NCI-H2029 (cell line): ENCODE data around the gene LINGO1.
A peak's percentile ranks its signal among the peaks of the same experiment; 100 is the strongest.

Source experiments
- DNase-seq: peaks from one replicate; lab custom pipeline; 2025; lab: John Stamatoyannopoulos, UW

LINGO1 gene

GRCh38 chr15:77569729-77570125, 63.0 kb downstream of the LINGO1 start:
- DNase-seq, result no peak

DNA sequence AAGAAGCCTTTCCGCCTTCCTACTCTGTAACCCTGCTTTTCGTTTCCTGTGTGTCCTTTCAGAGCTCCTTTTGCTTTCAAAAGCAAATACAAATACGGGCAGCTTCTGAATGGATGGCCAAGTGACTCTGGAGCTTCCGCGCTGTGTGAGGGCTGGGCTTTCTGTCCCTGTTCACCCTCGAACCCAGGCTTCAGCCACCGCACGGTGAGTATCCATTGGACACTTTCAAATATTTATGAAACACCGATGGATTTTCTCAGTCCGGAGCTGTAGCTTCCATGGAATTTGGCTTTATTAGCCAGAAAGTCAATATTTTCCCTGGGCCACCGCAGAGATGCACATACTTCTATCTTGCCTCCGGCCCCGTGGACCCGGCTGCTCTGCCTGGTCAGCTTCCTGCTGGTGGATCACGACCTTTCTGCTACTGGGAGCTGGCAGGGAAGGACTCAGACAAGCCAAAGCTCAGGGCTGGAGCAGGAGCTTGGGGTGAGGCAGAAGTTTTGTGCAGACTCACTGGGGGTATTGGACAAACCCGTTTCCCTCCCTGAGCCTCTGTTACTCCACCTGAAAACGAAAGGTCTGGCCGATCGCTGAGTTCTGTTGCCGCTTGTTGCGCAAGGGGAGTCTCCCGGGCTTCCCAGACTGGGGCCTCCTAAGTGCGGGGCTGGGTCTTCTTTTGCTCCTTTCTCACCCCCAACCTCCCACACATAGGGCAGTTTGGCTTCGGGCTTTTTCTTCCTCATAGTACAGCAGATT, 63.6 kb downstream of the LINGO1 start:
- DNase-seq, result peak; percentile 13

GRCh38 chr15:77568014-77568972, 64.4 kb downstream of the LINGO1 start:
- DNase-seq, result peak; percentile 13

- DNase-seq, result no peak
Measured at GRCh38 chr15:77567202-77567601, 65.5 kb downstream of the LINGO1 start.

DNA sequence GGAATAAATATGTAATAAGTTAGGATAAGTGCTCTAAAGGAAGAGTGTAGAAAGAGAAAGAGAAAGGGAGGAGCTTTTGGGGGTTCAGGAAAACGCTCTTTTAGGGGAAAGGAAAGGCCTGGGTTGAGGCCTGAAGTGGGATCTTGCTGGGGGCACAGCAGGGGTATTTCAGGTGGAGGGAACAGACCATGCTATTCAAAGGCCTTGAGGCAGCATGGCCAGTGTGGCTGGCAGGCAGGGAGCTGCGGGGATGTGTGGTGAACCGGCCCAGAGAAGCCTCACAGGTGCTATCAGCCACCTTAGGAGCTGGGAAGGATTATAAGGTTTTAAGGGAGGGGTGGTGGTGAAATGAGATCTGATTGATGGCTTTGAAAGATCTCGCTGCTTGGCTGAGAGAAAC, 66.6 kb downstream of the LINGO1 start:
- no peak for DNase-seq

DNA sequence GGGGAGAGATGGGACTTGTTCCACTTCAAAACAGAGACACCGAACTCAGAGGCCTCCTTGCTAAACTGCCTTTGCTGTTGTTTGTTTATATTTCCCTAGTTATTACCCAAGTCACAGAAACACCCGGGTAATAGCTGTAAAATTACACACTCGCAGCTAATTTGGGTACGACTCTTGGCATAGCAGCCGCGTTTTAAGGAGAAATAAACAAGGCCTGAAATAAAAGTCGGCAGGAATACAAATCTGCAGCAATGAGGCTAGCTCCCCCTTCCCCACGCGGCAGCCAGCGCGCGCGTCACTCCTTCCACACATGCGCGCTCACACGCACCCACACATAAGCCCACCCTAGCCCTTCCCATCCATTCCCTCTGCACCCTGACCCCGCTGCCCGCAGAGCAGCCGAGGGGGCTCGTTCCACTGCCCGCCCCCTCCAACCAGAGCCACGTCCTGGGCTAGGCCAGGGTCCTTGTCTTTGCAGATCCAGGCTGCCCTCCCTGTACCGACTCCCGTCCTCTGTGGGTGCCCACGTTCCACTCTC, 67.3 kb downstream of the LINGO1 start:
- DNase-seq, result no peak

DNA sequence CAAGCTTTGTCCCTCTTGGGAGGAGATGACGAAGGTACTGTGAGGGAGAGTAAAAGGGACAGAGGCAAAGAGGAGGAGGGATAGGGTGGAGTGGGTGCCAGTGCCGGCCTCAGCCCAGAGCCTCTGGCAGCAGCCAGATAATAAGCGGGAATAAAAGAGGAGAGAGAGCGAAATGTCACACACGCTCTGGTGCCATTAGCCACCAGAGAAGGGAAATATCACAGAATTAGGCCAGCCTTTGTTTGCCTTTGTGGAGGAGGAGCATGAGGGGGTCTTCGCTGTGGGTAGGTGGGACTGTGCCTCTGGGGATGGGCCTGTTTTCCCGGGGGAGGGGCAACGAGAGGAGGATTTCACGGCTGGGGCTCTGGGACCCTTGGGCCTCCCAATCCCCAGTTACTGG, 67.8 kb downstream of the LINGO1 start:
- DNase-seq, result no peak

DNA sequence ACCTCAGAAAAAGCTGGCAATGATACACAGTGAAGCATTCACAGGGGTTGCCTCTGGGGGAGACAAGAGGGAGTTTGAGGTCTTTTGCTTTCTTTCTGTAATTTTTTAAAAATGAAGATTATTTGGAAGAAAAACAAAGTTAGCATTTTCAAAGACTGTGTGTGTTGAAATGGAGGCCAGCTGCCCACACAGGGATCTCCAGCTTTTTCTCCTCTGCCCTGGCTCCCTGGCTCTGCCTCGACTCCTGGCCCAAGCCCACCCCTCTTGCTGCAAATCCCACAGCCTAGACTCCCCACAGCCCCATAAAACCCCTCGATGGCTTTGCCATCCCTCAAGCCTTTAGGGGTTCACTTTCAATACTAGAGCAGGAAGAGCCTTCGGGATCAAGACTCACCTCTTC, 68.4 kb downstream of the LINGO1 start:
- DNase-seq, result no peak

GRCh38 chr15:77563623-77564156, 69.0 kb downstream of the LINGO1 start:
- no peak for DNase-seq
